ENCODE results near the gene MAPKAP1. TPM values are rescaled to one million over a fixed set of nuclear protein-coding genes. Genes with fewer than 3 reads are reported as not detected.

Gene MAPKAP1
- total and polyA plus RNA-seq, 4 donors = 44.5 to 64.0 (median 62.6) TPM

GRCh38 chr9:125455132-125455531 is 251.9 kb downstream of the MAPKAP1 start:
- H3K27ac ChIP-seq (ENCODE audit: low read depth, low read length) = no peak overlapping the region
- peaks cover 11% of the 10 kb centered on the region for H3K9me3 ChIP-seq (ENCODE audit: control insufficient read depth, insufficient read depth, low read length)
- no peaks in the 10 kb centered on the region for H3K27me3 ChIP-seq (ENCODE audit: control insufficient read depth, insufficient read depth, low read length)
- no peak for DNase-seq (ENCODE audit: low read depth in 4 of 6, low spot score in 6 of 6)
- H3K4me3 ChIP-seq (ENCODE audit: low read depth, low read length) = no peak overlapping the region
- peaks cover 12% of the 10 kb centered on the region for H3K36me3 ChIP-seq (ENCODE audit: control insufficient read depth, insufficient read depth, low read length)
- H3K4me1 ChIP-seq (ENCODE audit: control insufficient read depth, insufficient read depth, low read length) = no peaks in the 10 kb centered on the region
- WGBS (ENCODE audit: insufficient coverage) = no CpG with 5 or more reads among the region's 1 CpG

DNA sequence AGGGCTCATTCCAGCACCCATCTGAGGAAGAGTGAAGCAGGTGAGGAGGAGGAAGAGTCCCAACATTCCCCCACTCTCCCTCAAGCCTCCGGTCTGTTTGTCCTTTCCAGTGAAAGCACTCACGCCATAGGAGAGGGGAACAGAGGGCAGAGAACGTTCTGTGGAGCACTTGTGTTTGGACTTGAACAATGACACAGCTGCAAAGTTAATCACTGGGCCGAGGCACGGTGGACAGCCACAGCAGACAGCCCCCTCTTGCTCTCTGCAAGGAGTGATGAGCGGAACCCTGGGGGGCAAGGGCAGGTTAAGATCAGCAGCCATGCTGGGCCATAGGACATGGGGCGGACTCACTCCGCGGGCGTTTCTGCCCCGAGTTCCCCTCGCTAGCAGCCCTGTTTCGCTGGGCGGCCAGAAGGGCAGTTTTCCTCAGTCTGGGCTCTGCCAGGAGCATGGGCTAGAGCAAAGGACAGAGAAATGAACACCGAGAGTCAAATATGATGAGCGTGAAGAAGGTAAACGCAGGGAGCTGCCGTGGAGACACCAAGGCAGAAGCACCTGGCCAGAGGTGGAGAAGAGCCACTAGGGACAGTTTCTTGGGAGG is 259.7 kb downstream of the MAPKAP1 start:
- Histone ChIP-seq H3K4me1 (ENCODE audit: control insufficient read depth, insufficient read depth, low read length) (no peaks in the 10 kb centered on the region), H3K27me3 (ENCODE audit: control insufficient read depth, insufficient read depth, low read length) (no peaks in the 10 kb centered on the region), H3K27ac (ENCODE audit: low read depth, low read length) (no peak overlapping the region), H3K4me3 (ENCODE audit: low read depth, low read length) (no peak overlapping the region), H3K9me3 (ENCODE audit: control insufficient read depth, insufficient read depth, low read length) (no peaks in the 10 kb centered on the region), H3K36me3 (ENCODE audit: control insufficient read depth, insufficient read depth, low read length) (peaks cover 15% of the 10 kb centered on the region)
- no peak for DNase-seq (ENCODE audit: low read depth in 4 of 6, low spot score in 6 of 6)
- 72% methylated on average over 17 of the region's 18 CpGs for WGBS (ENCODE audit: insufficient coverage)

GRCh38 chr9:125446561-125447094 is 260.4 kb downstream of the MAPKAP1 start:
- WGBS (ENCODE audit: insufficient coverage) = 65% methylated on average over 4 of the region's 6 CpGs
- H3K36me3 ChIP-seq (ENCODE audit: control insufficient read depth, insufficient read depth, low read length) = peaks cover 12% of the 10 kb centered on the region
- peak in 1 of 6 donors; percentile 54 for DNase-seq (ENCODE audit: low read depth in 4 of 6, low spot score in 6 of 6)
- H3K9me3 ChIP-seq (ENCODE audit: control insufficient read depth, insufficient read depth, low read length) = no peaks in the 10 kb centered on the region
- H3K4me1 ChIP-seq (ENCODE audit: control insufficient read depth, insufficient read depth, low read length) = no peaks in the 10 kb centered on the region
- H3K27ac ChIP-seq (ENCODE audit: low read depth, low read length) = no peak overlapping the region
- no peak overlapping the region for H3K4me3 ChIP-seq (ENCODE audit: low read depth, low read length)
- no peaks in the 10 kb centered on the region for H3K27me3 ChIP-seq (ENCODE audit: control insufficient read depth, insufficient read depth, low read length)

DNA sequence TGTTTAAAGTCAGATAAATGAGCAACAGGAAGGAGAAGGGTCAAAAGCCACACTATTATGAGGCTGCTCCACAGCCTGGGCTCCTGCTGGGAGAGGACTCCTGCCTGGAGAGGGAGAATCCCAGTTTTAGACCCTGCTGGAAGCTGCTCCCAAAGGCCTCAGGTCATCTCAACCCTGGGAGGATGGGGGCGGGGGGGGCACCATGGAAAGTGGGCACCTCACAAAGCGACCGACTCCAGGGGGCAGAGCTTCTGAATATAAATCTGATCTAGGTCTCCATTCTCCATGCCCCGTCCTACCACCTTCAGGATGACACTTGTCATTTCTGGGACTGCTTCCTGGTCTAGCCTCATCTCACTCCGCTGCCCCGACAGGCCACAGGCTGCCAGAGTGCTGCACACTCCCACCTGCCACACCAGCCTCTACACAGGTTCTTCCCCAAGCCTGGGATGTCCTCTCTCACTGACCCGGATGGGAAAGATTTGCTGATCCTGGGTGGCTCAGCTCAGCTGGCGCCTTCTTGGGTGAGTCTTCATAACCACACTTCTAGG is 262.0 kb downstream of the MAPKAP1 start:
- WGBS (ENCODE audit: insufficient coverage) = 83% methylated on average over 8 of the region's 8 CpGs
- peaks cover 13% of the 10 kb centered on the region for H3K36me3 ChIP-seq (ENCODE audit: control insufficient read depth, insufficient read depth, low read length)

GRCh38 chr9:125444166-125444565 is 262.8 kb downstream of the MAPKAP1 start:
- DNase-seq (ENCODE audit: low read depth in 4 of 6, low spot score in 6 of 6) = no peak
- Histone ChIP-seq H3K36me3 (ENCODE audit: control insufficient read depth, insufficient read depth, low read length) (peaks cover 22% of the 10 kb centered on the region), H3K27ac (ENCODE audit: low read depth, low read length) (no peak overlapping the region), H3K27me3 (ENCODE audit: control insufficient read depth, insufficient read depth, low read length) (no peaks in the 10 kb centered on the region), H3K4me1 (ENCODE audit: control insufficient read depth, insufficient read depth, low read length) (no peaks in the 10 kb centered on the region), H3K4me3 (ENCODE audit: low read depth, low read length) (no peak overlapping the region), H3K9me3 (ENCODE audit: control insufficient read depth, insufficient read depth, low read length) (no peaks in the 10 kb centered on the region)
- 74% methylated on average over 4 of the region's 10 CpGs for WGBS (ENCODE audit: insufficient coverage)

More for the DNA sequence above, 262.0 kb downstream of the MAPKAP1 start:
- H3K9me3 ChIP-seq (ENCODE audit: control insufficient read depth, insufficient read depth, low read length) = no peaks in the 10 kb centered on the region
- H3K27me3 ChIP-seq (ENCODE audit: control insufficient read depth, insufficient read depth, low read length) = no peaks in the 10 kb centered on the region
- no peak for DNase-seq (ENCODE audit: low read depth in 4 of 6, low spot score in 6 of 6)
- H3K4me1 ChIP-seq (ENCODE audit: control insufficient read depth, insufficient read depth, low read length) = no peaks in the 10 kb centered on the region
- H3K27ac ChIP-seq (ENCODE audit: low read depth, low read length) = no peak overlapping the region
- H3K4me3 ChIP-seq (ENCODE audit: low read depth, low read length) = no peak overlapping the region

- Histone ChIP-seq H3K27ac (ENCODE audit: low read depth, low read length) (no peak overlapping the region), H3K9me3 (ENCODE audit: control insufficient read depth, insufficient read depth, low read length) (no peaks in the 10 kb centered on the region), H3K27me3 (ENCODE audit: control insufficient read depth, insufficient read depth, low read length) (no peaks in the 10 kb centered on the region), H3K4me3 (ENCODE audit: low read depth, low read length) (no peak overlapping the region), H3K36me3 (ENCODE audit: control insufficient read depth, insufficient read depth, low read length) (peaks cover 30% of the 10 kb centered on the region), H3K4me1 (ENCODE audit: control insufficient read depth, insufficient read depth, low read length) (no peaks in the 10 kb centered on the region)
- DNase-seq (ENCODE audit: low read depth in 4 of 6, low spot score in 6 of 6) = no peak
- WGBS (ENCODE audit: insufficient coverage) = 94% methylated on average over 2 of the region's 8 CpGs
Observed at GRCh38 chr9:125443367-125443766, 263.6 kb downstream of the MAPKAP1 start.

DNA sequence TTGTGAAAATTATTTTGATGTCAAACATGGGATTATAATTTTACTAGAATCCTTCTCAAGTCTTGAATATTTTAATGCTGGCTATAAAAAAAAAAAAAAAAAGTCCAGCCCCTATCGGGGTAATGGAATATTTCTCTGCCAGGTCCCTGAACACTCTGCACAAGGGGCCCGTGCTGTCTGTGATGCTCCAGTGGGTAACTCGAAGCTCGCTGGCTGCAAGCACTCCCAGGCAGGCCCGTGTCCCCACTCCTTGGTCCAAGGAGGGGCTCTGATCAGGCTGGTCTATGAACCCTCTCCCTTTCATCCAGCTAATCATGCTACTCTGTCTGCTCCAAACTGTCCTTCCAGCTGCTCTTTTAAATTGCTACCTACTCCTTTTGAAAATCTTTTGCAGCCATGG is 264.6 kb downstream of the MAPKAP1 start:
- H3K9me3 ChIP-seq (ENCODE audit: control insufficient read depth, insufficient read depth, low read length) = no peaks in the 10 kb centered on the region
- no peaks in the 10 kb centered on the region for H3K4me1 ChIP-seq (ENCODE audit: control insufficient read depth, insufficient read depth, low read length)
- no peak for DNase-seq (ENCODE audit: low read depth in 4 of 6, low spot score in 6 of 6)
- peaks cover 33% of the 10 kb centered on the region for H3K36me3 ChIP-seq (ENCODE audit: control insufficient read depth, insufficient read depth, low read length)
- H3K27ac ChIP-seq (ENCODE audit: low read depth, low read length) = no peak overlapping the region
- no peaks in the 10 kb centered on the region for H3K27me3 ChIP-seq (ENCODE audit: control insufficient read depth, insufficient read depth, low read length)
- H3K4me3 ChIP-seq (ENCODE audit: low read depth, low read length) = no peak overlapping the region
- 70% methylated on average over 5 of the region's 5 CpGs for WGBS (ENCODE audit: insufficient coverage)

DNA sequence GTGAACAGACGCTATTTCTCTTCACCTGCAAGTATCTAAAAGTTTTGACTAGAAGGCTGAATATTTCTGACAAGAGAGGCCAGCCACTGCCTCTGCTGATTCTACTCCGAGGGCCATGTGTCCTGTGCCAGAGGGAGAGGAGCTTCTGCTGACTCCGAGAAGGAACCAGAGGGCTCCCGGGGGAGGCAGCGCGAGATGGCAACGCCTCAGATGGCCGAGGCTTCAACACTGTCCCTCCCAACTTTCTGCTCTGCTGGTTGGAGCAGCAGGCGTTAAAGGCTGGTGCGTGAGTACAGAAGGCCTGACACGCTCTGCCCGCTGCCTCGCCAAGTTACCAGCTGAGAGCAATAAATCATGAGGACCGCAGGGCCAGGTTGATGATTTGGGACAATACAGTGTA is 266.6 kb downstream of the MAPKAP1 start:
- H3K4me3 ChIP-seq (ENCODE audit: low read depth, low read length) = no peak overlapping the region
- no peaks in the 10 kb centered on the region for H3K27me3 ChIP-seq (ENCODE audit: control insufficient read depth, insufficient read depth, low read length)
- H3K36me3 ChIP-seq (ENCODE audit: control insufficient read depth, insufficient read depth, low read length) = peaks cover 41% of the 10 kb centered on the region
- H3K9me3 ChIP-seq (ENCODE audit: control insufficient read depth, insufficient read depth, low read length) = no peaks in the 10 kb centered on the region
- no peak for DNase-seq (ENCODE audit: low read depth in 4 of 6, low spot score in 6 of 6)
- no peak overlapping the region for H3K27ac ChIP-seq (ENCODE audit: low read depth, low read length)
- no peaks in the 10 kb centered on the region for H3K4me1 ChIP-seq (ENCODE audit: control insufficient read depth, insufficient read depth, low read length)
- 47% methylated on average over 8 of the region's 14 CpGs for WGBS (ENCODE audit: insufficient coverage)

GRCh38 chr9:125439434-125440272 is 267.4 kb downstream of the MAPKAP1 start:
- Histone ChIP-seq H3K27ac (ENCODE audit: low read depth, low read length) (no peak overlapping the region), H3K4me1 (ENCODE audit: control insufficient read depth, insufficient read depth, low read length) (no peaks in the 10 kb centered on the region), H3K36me3 (ENCODE audit: control insufficient read depth, insufficient read depth, low read length) (peaks cover 41% of the 10 kb centered on the region), H3K9me3 (ENCODE audit: control insufficient read depth, insufficient read depth, low read length) (no peaks in the 10 kb centered on the region), H3K27me3 (ENCODE audit: control insufficient read depth, insufficient read depth, low read length) (no peaks in the 10 kb centered on the region), H3K4me3 (ENCODE audit: low read depth, low read length) (no peak overlapping the region)
- WGBS (ENCODE audit: insufficient coverage) = 89% methylated on average over 20 of the region's 21 CpGs
- DNase-seq (ENCODE audit: low read depth in 4 of 6, low spot score in 6 of 6) = no peak

Data from spinal cord (tissue), 10 donors.